Superior temporal gyrus (tissue), 1 donor: ENCODE measurements around the gene PBX3.
"Not testable (repeated sequence)": the region's sequence is repeated elsewhere in the genome, so short reads cannot be mapped to it uniquely, and the experiment has no call there.

Source experiments
- DNase-seq: peaks from one replicate; pipeline ENCODE4 v3.0.0-alpha.2; 2016; ENCODE audit errors: extremely low spot score

Gene PBX3

DNA sequence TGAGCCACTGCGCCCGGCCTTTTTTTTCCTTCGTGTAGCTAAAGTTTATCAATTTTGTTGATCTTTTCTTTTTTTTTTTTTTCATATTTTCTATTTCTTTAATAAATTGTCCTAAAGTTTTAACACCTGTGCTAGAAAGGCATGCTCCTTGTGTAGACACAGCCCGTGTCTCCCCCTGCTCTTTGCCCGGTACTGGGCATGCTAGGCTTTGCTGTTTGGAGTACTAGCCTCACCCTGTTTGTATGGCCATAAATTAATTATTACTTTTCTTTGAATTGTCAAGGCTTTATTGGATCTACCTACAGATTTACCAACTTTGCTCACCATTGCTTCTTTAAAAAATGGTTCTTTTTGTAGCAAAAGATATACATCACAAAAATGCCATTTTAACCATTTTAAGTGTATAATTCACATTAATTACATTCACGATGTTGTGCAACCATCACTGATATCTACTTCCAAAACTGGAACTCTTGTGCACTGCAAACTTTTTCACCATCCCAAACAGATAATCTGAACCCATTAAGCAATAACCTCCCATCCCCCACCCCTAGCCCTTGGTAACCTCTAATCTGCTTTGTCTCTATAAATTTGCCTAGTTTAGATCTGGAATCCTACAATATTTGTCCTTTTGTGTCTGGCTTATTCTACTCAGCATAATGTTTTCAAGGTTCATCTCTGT, 31.5 kb downstream of the PBX3 start:
- not testable (repeated sequence) for DNase-seq

DNA sequence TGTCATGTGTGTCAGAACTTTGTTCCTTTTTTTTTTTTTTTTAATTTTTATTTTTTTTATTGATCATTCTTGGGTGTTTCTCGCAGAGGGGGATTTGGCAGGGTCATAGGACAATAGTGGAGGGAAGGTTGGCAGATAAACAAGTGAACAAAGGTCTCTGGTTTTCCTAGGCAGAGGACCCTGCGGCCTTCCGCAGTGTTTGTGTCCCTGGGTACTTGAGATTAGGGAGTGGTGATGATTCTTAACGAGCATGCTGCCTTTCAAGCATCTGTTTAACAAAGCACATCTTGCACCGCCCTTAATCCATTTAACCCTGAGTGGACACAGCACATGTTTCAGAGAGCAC, 32.0 kb downstream of the PBX3 start:
- not testable (repeated sequence) for DNase-seq

DNA sequence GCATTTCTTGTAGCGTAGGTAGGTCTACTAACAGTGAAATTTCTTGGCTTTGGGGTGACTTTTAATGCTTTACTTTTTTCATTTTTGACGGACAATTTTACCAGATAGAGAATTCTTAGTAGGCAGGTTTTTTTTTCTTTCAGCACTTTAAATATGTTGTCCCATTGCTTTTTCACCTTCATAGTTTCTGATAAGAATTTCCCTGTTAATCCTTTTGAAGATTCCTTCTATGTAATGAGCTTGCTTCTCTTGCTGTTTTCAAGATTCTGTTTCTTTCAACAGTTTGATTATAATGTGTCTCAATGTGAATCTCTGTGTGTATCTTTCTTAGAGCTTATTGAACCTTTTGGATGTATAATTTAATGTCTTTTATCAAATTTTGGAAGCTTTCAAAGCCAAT, 35.5 kb downstream of the PBX3 start:
- no peak for DNase-seq

DNA sequence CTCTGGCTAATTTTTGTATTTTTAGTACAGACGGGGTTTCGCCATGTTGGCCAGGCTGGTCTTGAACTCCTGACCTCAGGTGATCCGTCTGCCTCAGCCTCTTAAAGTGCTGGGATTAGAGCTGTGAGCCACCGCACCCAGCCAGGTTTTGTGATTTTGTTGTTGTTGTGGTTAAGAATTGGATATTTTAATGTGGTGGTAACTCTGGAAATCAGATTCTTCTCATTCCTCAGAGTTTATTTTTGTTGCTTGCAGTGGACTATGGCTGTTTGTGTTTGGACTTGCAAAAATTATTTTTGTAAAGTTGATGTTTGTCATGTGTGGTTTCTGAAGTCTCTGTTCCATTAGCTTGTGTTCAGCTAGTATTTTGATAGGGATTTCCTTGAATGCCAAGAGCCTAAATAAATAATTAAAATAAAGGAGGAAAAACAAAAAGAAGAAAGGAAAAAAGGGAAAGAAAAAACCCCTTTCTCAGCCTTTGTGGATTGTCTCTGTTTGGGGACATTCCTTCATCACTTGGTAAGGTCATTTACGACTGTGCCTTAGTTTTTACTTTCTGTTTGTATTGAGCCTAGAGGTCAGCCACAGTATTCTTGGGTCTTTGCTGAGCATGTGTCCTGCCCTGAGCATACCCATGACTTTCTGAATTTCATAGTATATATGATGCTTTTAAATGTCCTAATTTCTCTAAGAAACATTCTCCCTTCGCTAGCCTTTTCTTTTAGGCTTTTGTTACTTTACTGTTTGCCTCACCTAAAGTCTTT, 37.3 kb downstream of the PBX3 start:
- DNase-seq: no peak

DNA sequence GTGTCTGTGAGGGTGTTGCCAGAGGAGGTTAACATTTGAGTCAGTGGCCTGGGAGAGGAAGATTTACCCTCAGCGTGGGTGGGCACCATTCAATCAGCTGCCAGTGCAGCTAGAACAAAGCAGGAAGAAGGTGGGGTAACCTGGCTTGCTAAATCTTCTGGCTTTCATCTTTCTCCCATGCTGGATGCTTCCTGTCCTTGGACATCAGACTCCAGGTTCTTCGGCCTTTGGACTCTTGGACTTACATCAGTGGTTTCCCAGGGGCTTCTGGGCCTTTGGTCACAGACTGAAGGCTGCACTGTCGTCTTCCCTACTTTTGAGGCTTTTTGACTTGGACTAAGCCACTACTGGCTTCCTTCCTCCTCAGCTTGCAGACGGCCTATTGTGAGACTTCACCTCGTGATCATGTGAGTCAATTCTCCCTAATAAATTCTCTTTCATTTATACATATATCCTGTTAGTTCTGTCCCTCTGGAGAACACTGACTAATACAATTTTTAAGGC, 38.1 kb downstream of the PBX3 start:
- no peak for DNase-seq

DNA sequence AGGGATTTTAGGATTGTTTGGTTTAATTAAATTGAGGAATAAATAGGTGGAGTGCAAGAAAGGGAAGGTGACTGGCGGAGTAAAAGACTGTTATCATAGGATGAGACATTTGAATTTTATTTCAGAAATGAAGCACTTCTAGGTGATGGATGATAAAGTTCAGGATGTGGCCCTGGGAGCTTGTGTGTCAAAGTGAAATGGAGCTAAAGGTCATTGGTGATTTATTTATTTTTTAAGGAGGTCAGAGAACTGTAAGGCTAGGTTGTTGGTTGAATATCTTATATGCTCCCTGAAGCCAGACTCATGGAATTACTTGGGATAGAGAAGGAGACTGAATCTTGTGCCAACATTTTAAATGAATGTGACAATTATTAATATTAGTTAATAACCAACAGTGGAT, 40.5 kb downstream of the PBX3 start:
- no peak for DNase-seq

DNA sequence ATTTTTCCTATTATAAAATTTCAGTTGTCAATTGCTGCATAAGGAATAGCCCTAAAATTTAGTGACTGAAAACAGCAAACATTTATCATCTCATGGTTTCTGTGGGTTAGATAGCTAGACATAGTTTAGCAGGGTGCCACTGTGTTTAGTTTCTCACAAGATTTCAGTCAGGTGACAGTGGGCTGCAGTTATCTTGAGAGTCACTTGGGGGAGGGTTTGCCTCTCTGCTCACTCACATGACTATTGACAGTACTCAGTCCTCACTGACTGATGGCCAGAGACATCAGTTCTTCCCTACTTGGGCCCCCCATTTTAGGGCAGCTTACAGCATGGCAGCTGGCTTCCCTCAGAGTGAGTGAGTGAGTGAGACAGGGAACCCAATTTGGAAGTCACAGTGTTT, 42.0 kb downstream of the PBX3 start:
- DNase-seq: no peak

DNA sequence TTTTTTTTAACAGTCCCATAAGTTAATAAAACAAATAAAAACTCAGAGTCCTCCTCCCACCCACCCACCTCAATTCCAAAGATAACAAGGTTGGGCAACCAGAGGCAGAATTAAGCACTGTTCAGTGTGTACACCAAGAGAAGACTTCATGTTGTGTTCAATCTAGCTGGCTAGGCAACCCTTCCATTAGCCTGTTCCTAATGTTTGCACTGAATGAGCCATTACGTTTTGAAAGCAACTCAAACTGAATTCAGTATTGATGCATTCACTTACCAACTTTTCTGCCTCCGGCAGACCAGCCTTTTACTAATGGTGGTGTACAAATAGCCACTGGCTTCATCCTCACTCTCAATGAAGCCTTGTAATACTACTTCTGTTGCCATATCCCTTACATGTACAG, 47.5 kb downstream of the PBX3 start:
- DNase-seq: no peak

DNA sequence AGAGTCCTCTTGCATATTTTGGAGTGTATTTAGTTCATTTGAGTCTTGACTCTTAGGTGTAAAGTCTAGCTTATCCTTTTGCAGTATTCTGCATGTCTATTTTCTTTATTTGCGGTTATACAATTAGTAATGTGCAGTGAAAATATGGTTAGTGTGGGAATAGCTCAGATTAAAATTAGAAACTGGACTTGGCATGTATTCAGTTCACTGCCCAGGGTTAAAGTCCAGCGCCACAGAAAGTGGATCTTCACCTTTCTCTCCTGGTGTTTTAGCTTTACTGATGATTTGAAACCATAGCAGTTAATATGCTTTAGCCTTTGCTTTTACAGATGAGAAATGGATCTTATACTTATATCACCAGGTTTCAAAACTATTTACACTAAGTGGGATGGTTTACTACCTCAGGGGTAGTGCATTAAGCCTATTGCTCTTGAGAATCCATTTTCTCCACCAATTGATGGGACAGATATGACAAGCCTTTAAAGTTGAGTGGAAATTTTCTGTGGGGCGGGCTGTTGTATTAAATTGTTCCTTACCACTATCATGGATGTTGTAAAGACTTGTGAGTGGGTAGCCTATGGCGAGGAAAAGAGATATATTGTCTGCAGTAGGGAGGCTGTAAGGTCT, 48.9 kb downstream of the PBX3 start:
- DNase-seq: no peak

DNA sequence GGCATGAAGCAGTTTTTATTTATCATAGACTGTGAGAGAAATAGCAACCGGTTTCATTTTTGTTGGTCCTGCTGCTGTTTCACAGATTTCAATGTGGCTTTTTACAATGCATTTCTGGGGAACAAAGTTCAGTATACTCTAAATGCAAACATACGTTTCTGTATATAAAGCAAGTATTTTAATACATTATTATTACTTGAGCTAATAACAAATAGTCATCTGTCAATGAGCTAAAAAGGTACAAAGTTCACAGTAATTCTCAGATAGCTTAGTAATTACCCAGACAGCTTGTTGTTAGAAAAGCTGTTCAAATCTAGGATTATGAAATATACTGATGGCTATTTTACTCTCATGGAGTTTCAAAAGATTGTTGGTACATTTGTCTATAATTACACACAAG, 50.8 kb downstream of the PBX3 start:
- no peak for DNase-seq

DNA sequence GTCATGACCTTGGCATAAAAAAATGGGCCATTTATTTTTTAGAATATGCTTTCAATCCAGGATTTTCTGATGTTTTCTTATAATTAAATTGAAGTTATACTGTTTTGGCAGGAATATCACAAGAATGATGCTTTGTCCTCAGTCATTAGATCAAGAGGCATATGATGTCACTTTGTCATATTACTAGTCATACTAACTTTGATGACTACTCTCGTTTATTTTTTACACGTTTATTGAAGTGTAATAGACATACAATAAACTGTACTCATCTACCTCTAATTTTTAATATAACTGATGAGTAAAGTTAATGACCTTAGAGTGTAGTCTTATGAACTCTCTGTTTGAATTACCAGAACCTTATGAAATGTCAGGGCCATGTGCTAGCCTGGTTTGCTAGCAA, 56.4 kb downstream of the PBX3 start:
- DNase-seq: no peak

DNA sequence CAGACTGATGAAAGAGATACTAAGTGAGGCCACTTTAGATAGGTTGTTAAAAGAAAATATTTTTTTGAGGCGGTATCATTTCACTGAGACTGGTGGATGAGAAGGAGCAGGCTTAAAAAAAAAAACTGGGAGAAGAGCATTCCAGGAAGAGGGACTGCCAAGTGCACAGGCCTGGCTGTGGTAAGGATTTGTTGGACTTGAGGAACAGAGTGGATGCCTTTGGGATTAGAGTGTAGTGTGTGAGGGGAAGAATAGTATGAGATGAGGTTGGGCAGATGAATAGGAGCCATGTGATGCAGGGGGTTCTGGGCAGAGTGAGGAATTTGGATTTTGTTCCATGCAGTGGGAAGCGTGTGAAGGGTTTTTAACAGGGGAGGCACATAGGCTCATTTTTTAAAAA, 57.9 kb downstream of the PBX3 start:
- no peak for DNase-seq

DNA sequence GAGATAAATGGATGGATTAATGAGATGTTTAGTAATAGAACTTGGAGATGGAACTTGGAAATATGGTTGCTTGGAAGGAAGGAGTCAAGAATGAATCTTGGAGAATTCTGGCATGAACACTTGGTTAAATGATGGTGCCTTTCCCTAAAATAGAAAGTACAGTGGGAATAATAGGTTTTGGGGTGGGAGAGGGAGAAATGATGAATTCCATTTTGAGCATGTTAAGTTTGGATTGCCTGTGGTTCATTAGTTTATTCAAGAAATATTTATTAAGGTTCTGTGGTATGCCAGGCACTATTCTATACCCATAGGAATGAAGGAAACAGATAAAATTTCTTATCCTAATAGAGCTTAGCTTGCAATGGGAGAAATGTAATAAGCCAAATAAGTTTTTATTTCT, 58.4 kb downstream of the PBX3 start:
- DNase-seq: no peak

DNA sequence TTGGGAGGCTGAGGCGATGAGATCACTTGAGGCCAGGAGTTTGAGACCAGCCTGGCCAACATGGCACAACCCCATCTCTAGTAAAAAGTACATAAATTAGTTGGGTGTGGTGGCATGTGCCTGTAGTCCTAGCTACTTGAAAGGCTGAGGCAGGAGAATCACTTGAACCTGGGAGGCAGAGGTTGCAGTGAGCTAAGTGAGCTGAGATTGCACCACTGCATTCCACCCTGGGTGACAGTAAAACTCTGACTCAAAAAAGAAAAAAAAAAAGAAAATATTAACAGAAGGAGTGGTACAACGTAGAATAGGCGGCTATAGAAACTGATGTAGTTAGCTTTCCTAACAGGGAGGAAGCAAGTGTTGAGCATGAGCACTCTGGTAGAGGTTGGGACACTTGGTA, 59.9 kb downstream of the PBX3 start:
- no peak for DNase-seq

DNA sequence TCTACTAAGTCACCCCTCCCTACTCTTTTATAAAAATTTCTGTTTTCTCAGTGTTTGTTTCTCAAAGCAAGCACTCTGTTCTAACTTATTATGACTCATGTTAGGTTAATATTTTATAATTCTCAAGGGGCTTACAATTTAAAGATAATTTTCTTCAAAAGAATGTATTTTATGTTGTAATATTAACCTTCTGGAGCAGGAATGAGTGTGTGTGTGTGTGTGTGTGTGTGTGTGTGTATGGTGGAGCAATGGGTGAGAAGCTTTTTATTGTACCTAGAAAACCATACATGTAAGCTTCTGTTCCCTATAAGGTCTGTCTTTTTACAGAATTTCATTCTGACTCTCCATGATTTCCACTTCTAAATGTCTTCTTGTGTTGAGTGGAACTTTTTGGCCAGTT, 63.0 kb downstream of the PBX3 start:
- DNase-seq: no peak

DNA sequence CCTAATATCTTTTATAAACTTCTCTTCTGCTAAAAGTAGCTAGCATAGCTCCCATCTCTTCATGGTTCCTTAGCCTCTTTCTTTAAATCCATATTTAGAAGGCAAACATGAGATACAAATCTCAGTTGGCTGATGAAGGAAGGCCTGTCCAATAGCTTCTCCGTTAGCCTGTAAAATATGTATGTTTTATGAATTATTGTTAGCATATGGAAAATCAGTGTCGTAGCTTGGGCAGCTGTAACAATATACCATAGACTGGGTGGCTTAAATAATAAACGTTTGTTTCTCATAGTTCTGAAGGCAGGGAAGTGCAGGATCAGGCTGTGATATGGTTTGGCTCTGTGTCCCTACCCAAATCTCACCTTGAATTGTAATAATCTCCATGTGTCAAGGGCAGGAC, 63.8 kb downstream of the PBX3 start:
- DNase-seq: no peak

DNA sequence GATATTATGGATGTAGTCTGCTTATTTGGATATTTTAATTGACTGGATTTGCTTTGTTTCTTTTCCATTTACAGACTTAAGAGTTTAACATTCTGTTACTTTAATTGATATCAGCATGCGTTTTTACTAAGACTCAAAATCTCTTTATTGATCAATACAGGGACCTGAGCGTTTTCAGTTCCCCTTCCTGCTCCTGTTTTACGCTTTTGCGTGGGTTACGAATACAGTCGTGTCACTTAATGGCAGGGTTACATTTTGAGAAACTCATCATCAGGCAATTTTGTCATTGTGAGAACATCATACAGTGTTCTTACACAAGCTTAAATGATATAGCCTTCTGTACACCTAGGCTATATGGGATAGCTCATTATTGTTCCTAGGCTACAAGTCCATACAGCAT, 65.2 kb downstream of the PBX3 start:
- no peak for DNase-seq

DNA sequence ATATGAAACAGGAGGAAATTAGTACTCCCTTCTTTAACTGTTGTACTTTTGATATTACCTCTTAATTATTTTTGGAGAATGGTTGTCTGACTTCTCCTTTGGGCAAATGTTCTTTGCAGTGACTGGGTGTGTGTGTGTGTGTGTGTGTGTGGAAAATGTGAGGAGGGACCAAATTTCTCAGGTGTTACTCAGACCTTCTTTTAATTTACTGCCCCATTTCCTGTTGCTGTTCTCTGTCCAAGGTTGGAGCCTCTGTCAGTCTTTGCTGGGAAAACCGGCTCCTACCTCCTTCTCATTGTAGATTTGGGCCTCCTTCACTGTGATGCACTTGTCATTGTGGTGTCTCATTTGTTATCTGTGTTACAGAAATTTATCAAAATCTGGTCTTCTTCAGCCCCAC, 68.4 kb downstream of the PBX3 start:
- no peak for DNase-seq

DNA sequence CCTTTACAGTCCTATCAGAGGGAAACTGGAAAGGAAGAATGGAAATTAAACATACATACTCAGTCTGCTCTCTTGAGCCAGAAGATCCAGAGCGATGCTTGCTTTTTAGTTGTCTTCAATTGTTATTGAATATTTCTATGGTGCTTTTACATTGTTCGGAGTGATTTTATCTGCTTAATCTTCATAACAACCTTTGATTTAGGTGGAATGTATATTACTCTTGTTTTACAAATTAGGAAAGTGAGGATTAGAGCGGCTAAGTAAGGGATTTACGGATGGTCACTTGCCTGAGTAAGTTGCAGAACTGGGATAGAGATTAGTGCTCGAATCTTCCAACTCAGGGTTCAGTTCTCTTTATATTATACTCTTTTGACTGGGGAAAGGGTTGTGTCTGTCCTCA, 69.1 kb downstream of the PBX3 start:
- no peak for DNase-seq

DNA sequence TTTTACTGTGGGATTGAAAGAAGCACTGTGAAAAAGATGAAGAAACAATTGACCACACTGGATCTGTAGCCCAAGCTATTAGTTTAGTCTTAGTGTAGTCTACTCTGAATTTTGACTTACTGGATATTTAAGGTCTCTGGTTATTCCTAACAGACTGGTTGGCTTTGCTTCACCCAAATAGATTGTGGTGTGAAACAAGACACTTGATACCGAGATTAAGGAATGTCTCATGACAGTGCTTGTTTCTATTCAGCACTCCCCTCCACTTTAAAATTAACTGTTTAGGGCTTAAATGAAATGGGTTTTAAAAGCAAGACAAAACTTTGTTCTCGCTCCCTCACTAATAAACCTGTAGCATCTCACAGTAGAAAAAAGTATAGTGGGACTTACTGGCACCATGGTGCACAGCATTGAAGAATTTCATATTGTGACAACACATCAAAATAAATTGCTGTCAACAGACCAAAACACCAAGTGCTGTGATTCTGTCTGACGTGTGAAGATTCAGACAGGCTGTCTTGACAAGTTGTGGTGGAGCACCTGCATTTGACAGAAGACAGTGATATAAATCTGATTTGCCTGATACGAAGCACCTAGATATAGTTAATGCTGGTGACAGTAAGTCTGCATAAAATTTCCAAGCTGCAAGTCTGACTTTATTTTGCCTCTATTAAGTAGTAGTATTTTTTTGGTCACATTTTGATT, 73.1 kb downstream of the PBX3 start:
- no peak for DNase-seq

DNA sequence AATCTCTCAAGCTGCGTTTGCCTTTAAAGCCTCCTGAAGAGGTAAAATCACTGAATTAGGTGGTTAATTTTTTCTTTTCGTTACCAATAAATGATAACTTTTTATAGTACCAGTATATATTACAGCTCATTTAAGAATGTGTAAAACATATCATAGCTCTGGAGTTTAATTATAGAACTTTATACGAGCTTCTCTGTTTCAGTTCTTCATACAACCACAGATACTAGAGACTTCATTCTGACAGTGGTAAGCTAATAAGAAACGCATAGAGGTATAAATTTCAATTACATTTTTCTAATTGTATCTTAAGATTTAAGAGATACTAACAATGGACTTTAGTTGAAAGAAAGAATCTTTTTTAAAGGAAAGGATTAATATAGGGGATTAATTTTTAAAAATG, 73.9 kb downstream of the PBX3 start:
- DNase-seq: no peak

DNA sequence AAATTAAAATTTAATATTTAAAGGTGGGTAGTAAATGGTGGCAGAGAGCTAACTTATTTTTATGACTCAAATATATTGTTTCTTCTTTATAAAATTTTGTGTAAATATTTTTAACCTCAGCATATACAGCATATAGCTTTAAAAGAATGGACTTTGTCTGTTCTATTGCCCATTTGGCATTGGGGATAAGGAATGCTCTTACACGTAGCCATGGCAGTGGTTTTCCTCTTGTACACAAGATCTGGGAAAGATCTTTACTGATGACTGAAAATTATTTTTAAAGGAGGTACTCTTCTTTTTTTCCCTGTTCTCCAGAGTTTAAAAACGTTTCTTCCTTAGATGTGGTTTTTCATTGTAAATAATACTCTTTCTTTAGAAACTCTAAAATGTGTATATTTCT, 75.0 kb downstream of the PBX3 start:
- DNase-seq: no peak

DNA sequence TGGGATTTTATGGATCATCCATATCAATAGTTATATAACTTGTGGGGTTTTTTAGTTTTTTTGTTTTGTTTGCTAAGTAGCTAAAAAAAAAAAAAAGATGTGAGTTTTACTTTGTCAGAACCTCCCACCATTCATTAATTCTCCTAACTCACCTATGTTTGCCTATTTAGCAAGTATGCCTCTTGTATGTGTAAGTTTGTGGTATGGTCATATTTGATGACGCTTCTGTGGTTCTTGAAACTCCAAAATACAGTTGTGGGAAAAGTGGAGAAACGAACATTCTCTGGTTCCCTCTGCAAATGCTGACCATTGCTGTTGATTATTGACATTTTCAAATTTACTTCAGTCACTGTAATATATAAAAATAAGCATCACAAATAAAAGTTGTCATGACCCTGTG, 75.7 kb downstream of the PBX3 start:
- DNase-seq: no peak
